Body of pancreas (tissue), 4 donors: Measurements from ENCODE around the gene SHLD1.

Source experiments
- POLR2A ChIP-seq, 3 donors: fragments of 450-650 bp; IDR thresholded peaks; one replicate each; pipeline ENCODE4 v1.6.1; 2016; ENCODE audit warnings: antibody characterized with exemption in 3 of 3, mild to moderate bottlenecking in 2 of 3
- TF ChIP-seq, protein P1 (sequence below), 7 experiments: fragments of 450-650 bp in 4 of 7; fragments of 200-600 bp in 3 of 7; sonication (generic) in 3 of 7; IDR thresholded peaks; one replicate each; pipeline ENCODE4 v1.5.1; 2016 to 2019; ENCODE audit warnings: antibody characterized with exemption in 7 of 7

DNA sequence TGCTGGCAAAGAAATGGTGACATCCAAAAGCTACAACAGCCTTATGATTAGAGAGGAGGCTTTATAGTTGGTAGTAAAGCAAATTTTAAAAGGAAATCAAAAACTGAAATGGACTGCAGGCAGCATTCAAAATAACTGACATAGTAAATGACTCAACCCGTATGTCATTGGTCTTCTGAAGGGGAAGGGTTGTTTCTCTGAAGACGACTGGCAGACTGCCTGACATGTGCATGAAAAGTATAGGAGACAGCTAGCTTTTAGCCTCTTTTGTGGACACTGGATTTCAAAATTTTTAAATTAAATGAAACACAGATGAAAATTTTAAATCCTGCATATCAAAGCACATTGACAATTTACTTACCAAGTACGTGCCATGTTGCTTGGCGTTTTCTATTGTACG, 109.4 kb downstream of the SHLD1 start:
- TF ChIP-seq, protein P1, sequence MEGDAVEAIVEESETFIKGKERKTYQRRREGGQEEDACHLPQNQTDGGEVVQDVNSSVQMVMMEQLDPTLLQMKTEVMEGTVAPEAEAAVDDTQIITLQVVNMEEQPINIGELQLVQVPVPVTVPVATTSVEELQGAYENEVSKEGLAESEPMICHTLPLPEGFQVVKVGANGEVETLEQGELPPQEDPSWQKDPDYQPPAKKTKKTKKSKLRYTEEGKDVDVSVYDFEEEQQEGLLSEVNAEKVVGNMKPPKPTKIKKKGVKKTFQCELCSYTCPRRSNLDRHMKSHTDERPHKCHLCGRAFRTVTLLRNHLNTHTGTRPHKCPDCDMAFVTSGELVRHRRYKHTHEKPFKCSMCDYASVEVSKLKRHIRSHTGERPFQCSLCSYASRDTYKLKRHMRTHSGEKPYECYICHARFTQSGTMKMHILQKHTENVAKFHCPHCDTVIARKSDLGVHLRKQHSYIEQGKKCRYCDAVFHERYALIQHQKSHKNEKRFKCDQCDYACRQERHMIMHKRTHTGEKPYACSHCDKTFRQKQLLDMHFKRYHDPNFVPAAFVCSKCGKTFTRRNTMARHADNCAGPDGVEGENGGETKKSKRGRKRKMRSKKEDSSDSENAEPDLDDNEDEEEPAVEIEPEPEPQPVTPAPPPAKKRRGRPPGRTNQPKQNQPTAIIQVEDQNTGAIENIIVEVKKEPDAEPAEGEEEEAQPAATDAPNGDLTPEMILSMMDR (IDR thresholded peaks at IDR 0.05) = no peak
- no peak for TF ChIP-seq POLR2A (IDR thresholded peaks at IDR 0.05)
